ENCODE measurements around the gene SHLD2.
"Not testable (repeated sequence)": the region's sequence is repeated elsewhere in the genome, so short reads cannot be mapped to it uniquely, and the experiment has no call there.

The SHLD2 gene

GRCh38 chr10:87219370-87219769 lies 124.4 kb downstream of the SHLD2 start:
- not testable (repeated sequence) for DNase-seq

- DNase-seq = not testable (repeated sequence)
These were observed 127.8 kb downstream of the SHLD2 start for GRCh38 chr10:87222789-87223188.

- DNase-seq = not testable (repeated sequence)
These were observed 130.1 kb downstream of the SHLD2 start, which contains the start of gene NUTM2A for GRCh38 chr10:87225148-87225547. NUTM2A (plus strand) TSS chr10:87225448; CDS start chr10:87225831, 383 bp downstream.

GRCh38 chr10:87228247-87228646 lies 133.2 kb downstream of the SHLD2 start:
- DNase-seq = not testable (repeated sequence)

- DNase-seq = not testable (repeated sequence)
These were observed 134.2 kb downstream of the SHLD2 start for GRCh38 chr10:87229211-87229610.

- not testable (repeated sequence) for DNase-seq
These were observed 139.8 kb downstream of the SHLD2 start for GRCh38 chr10:87234854-87235253.

GRCh38 chr10:87237244-87237643 lies 142.2 kb downstream of the SHLD2 start:
- not testable (repeated sequence) for DNase-seq

GRCh38 chr10:87239346-87239808 lies 144.4 kb downstream of the SHLD2 start:
- DNase-seq = not testable (repeated sequence)
